GM12878 (cell line): ENCODE results near the gene GASK1B. TPM values are rescaled to one million over a fixed set of nuclear protein-coding genes. Genes with fewer than 3 reads are reported as not detected.

ENCODE experiments used
- ATAC-seq: fragments of 200-7000 bp; cut with Tn5 transposase; 3 replicates; pipeline ENCODE4 v1.9.1; 2020; ENCODE audit warnings: mild to moderate bottlenecking, moderate library complexity
- BruUV-seq: library from RNA; stranded (reverse); fragments of 400-500 nt; replicated peaks from 2 replicates; lab custom pipeline; 2021; lab: Mats Ljungman, UMichigan
- CTCF ChIA-PET: fragments of 300-600 bp; sonication (Branson Sonifier 250); formaldehyde crosslinking; extraction: SDS; loops from one replicate; lab custom pipeline; 2021; ENCODE audit warnings: inconsistent platforms; lab: Yijun Ruan, JAX
- POLR2A ChIA-PET: fragments of 350-600 bp; formaldehyde crosslinking; extraction: SDS; loops from one replicate; lab custom pipeline; 2021; ENCODE audit warnings: inconsistent platforms; lab: Charles Lee
- RAD21 ChIA-PET: fragments of 300-600 bp; sonication (Branson Sonifier 250); formaldehyde crosslinking; loops from one replicate; lab custom pipeline; 2023; ENCODE audit warnings: antibody characterized with exemption; ENCODE audit not compliant: unreplicated experiment; lab: Charles Lee
- SMC1A ChIA-PET: fragments of 300-600 bp; sonication (Branson Sonifier 250); formaldehyde crosslinking; loops from one replicate; lab custom pipeline; 2023; ENCODE audit not compliant: unreplicated experiment, uncharacterized antibody; lab: Charles Lee
- DNase-seq: peaks from one replicate; pipeline ENCODE4 v3.0.0-alpha.2; 2011; ENCODE audit warnings: low read depth, low spot score
- FAIRE-seq: peaks from 3 replicates; lab custom pipeline; 2011; peaks lifted over from hg19 to GRCh38; lab: Jason Lieb, UNC
- H2AFZ ChIP-seq: 2 replicates; pipeline ENCODE4 v1.6.0; 2011; ENCODE audit warnings: low read depth, low read length, control low read depth; ENCODE audit not compliant: control insufficient read depth
- H3K27ac ChIP-seq: 2 replicates; pipeline ENCODE4 v1.5.1; 2011; ENCODE audit warnings: control low read depth; ENCODE audit not compliant: control insufficient read depth, insufficient read depth
- H3K27me3 ChIP-seq, 2 experiments: replicated peaks in 1 of 2; 2 replicates each; pipeline versions ENCODE4 v1.6.0 to v1.6.1; 2011; ENCODE audit warnings: low read length in 1 of 2; ENCODE audit not compliant: control insufficient read depth in 2 of 2, insufficient read depth in 2 of 2
- H3K36me3 ChIP-seq, 2 experiments: 2 replicates each; pipeline ENCODE4 v1.5.1; 2011; ENCODE audit warnings: low read length in 1 of 2; ENCODE audit not compliant: control insufficient read depth in 2 of 2, insufficient read depth in 2 of 2
- H3K4me1 ChIP-seq: 2 replicates; pipeline ENCODE4 v1.6.1; 2011; ENCODE audit warnings: mild to moderate bottlenecking, low read length, moderate library complexity, mixed read lengths; ENCODE audit not compliant: control insufficient read depth, insufficient read depth
- H3K4me2 ChIP-seq: 2 replicates; pipeline ENCODE4 v1.6.0; 2011; ENCODE audit warnings: control low read depth; ENCODE audit not compliant: control insufficient read depth, insufficient read depth
- H3K4me3 ChIP-seq: fragments of 200-600 bp; sonication (generic); 2 replicates; pipeline ENCODE4 v1.5.1; 2016
- H3K79me2 ChIP-seq: 2 replicates; pipeline ENCODE4 v1.6.0; 2011; ENCODE audit warnings: low read length; ENCODE audit not compliant: control insufficient read depth, insufficient read depth
- H3K9ac ChIP-seq: 2 replicates; pipeline ENCODE4 v1.8.0; 2011; ENCODE audit warnings: low read length, control low read depth, mixed read lengths; ENCODE audit not compliant: control insufficient read depth, insufficient read depth
- H3K9me3 ChIP-seq: replicated peaks from 3 replicates; pipeline ENCODE4 v1.5.1; 2011; ENCODE audit warnings: mild to moderate bottlenecking, low read length; ENCODE audit not compliant: control insufficient read depth, insufficient read depth
- H4K20me1 ChIP-seq: 2 replicates; pipeline ENCODE4 v1.6.0; 2011; ENCODE audit not compliant: control insufficient read depth, insufficient read depth
- BRCA1 ChIP-seq: IDR thresholded peaks from 2 replicates; pipeline ENCODE4 v1.6.1; 2011; ENCODE audit warnings: low read depth, low read length, improper control_type of control experiment
- CTCF ChIP-seq, 3 experiments: IDR thresholded peaks in 2 of 3; conservative IDR thresholded peaks in 1 of 3; 2 replicates each; pipeline ENCODE4 v1.5.1; 2011; ENCODE audit warnings: low read depth in 3 of 3, low read length in 3 of 3, mild to moderate bottlenecking in 3 of 3, control low read depth in 2 of 3, moderate library complexity in 2 of 3, inconsistent platforms in 1 of 3, mixed read lengths in 1 of 3; ENCODE audit not compliant: control insufficient read depth in 2 of 3, insufficient read depth in 1 of 3; ENCODE audit errors: extremely low read depth in 1 of 3
- E2F4 ChIP-seq: IDR thresholded peaks from 2 replicates; pipeline ENCODE4 v1.6.1; 2012; ENCODE audit warnings: low read depth, low read length, improper control_type of control experiment
- HDAC6 ChIP-seq: fragments of 200-600 bp; sonication (generic); IDR thresholded peaks from one replicate; pipeline ENCODE4 v1.8.0; 2017; ENCODE audit warnings: antibody characterized with exemption; ENCODE audit not compliant: unreplicated experiment
- NRF1 ChIP-seq: conservative IDR thresholded peaks from 2 replicates; pipeline ENCODE4 v1.6.1; 2011; ENCODE audit warnings: mild to moderate bottlenecking, low read depth, low read length, improper control_type of control experiment
- POLR2AphosphoS5 ChIP-seq: IDR thresholded peaks from 2 replicates; pipeline ENCODE4 v1.6.1; 2011; ENCODE audit warnings: mild to moderate bottlenecking, low read length, inconsistent platforms
- POU2F2 ChIP-seq: IDR thresholded peaks from 3 replicates; pipeline ENCODE4 v1.6.1; 2011; ENCODE audit warnings: low read depth, mild to moderate bottlenecking, low read length, borderline replicate concordance
- RCOR1 ChIP-seq: conservative IDR thresholded peaks from 2 replicates; pipeline ENCODE4 v1.6.1; 2012; ENCODE audit warnings: low read depth, low read length, improper control_type of control experiment
- REST ChIP-seq: IDR thresholded peaks from 2 replicates; pipeline ENCODE4 v1.6.1; 2012; ENCODE audit warnings: mild to moderate bottlenecking, low read depth, low read length
- YBX1 ChIP-seq: fragments of 450-650 bp; IDR thresholded peaks from 2 replicates; pipeline ENCODE4 v1.6.1; 2016; ENCODE audit warnings: antibody characterized with exemption
- YY1 ChIP-seq: IDR thresholded peaks from 2 replicates; pipeline ENCODE4 v1.6.1; 2011; ENCODE audit warnings: low read depth, mild to moderate bottlenecking, low read length
- ZBED1 ChIP-seq: IDR thresholded peaks from 2 replicates; pipeline ENCODE4 v1.6.1; 2016; ENCODE audit warnings: borderline replicate concordance
- WGBS: methylation state at CpG from one replicate; pipeline ENCODE4 v1.1.6; 2016; ENCODE audit warnings: low lambda C conversion rate; ENCODE audit not compliant: insufficient replicate concordance, insufficient coverage; ENCODE audit errors: missing lambda C conversion rate; 5-methylcytosine and 5-hydroxymethylcytosine counted together
- in situ Hi-C: fragments of 300-500 bp; cut with MboI; formaldehyde crosslinking; loops from 9 replicates; pipeline ENCODE4 v1.14.3; 2018; ENCODE audit warnings: mixed read lengths
- intact Hi-C: fragments of 100-400 bp; cut with micrococcal nuclease; formaldehyde crosslinking; loops from one replicate; pipeline ENCODE4 v1.14.2; 2022; ENCODE audit not compliant: unreplicated experiment
- polyA plus RNA-seq, 11 experiments: library from polyadenylated mRNA; depleted of rRNA in 4 of 11; unstranded in 6 of 11; stranded (reverse) in 5 of 11; fragments of >200 nt; fragmentation: Nextera tagmentation in 4 of 11; fragmentation: Illumina TruSeq in 1 of 11; extraction: Ambion mirVana in 4 of 11; extraction: Trizol in 1 of 11; gene quantifications; 1 replicate in 1 of 11; 2 replicates in 10 of 11; pipeline versions ENCODE4 v1.2.1 to v1.2.3, GENCODE V29; 2011 to 2016; ENCODE audit warnings: inconsistent platforms in 2 of 11, missing spikeins in 2 of 11, low read depth in 1 of 11
- total RNA-seq, 4 experiments: library from RNA; depleted of rRNA in 3 of 4; stranded (reverse); fragments of >200 nt in 3 of 4; fragmentation: Illumina TruSeq in 1 of 4; extraction: Trizol in 1 of 4; gene quantifications; 2 replicates each; pipeline versions ENCODE4 v1.2.1 to v1.2.3, GENCODE V29; 2013 to 2021
- TF ChIP-seq, protein P1 (sequence below): IDR thresholded peaks from 2 replicates; pipeline ENCODE4 v1.6.1; 2012; ENCODE audit warnings: improper control_type of control experiment, low read depth, low read length; ENCODE audit not compliant: insufficient replicate concordance

The GASK1B gene
- total and polyA plus RNA-seq, 10 of the 15 experiments (the other 5 are each of a cell fraction or from before 2014, with no cell fraction given): under 0.01 to 0.21 (median 0.07) TPM; not detected in 1

DNA sequence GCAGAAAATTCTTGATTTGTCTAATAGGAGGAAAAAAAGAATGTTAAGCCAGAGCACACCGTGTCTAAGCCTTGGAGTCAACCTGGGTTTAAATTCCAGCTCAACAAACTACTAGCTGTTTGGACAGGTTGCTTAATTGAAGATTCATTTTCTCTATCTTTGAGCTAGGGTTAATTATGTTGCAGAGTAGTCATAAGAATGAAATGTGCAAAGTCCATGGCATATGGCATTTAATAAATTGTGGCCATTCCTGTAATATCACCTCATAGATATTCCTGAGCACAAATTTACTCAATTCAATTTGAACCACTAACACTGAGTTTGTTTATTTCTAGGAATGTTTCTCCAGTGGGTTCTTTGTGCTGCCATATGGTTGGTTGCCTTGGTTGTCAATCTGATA is 42.0 kb upstream of the GASK1B start:
- Histone ChIP-seq H3K4me1 (peaks cover 3% of the 10 kb centered on the region), H3K36me3 (no peaks in the 10 kb centered on the region), H3K27ac (no peak overlapping the region), H4K20me1 (no peaks in the 10 kb centered on the region), H3K9ac (no peak overlapping the region), H3K27me3 (0 out of 4 replicates have a peak, but pooled peaks cover 0 to 2% of the 10 kb centered on the region in 2 experiments), H3K79me2 (no peaks in the 10 kb centered on the region), H3K4me2 (no peak overlapping the region), H3K4me3 (no peak overlapping the region), H3K9me3 (no peaks in the 10 kb centered on the region), H2AFZ (no peak overlapping the region)
- BruUV-seq: no TSS peak
- ChIA-PET POLR2A (no interaction called here), CTCF (interaction anchor here (1.5 kb wide), 1 partner anchor 10 kb away, joined by 3 read pairs; no protein-coding TSS in a partner anchor), RAD21 (no interaction called here), SMC1A (no interaction called here)
- ATAC-seq (no peak), DNase-seq (no peak), FAIRE-seq (no peak)
- in situ Hi-C loops: no loop called here
- WGBS: 0% methylated on average over 1 of the region's 1 CpG
- intact Hi-C loops: no loop called here
- TF ChIP-seq HDAC6 (no peak), BRCA1 (no peak), POLR2AphosphoS5 (no peak), ZBED1 (no peak), YY1 (no peak), CTCF (IDR thresholded peaks at IDR 0.05 in 2 of 3, conservative IDR thresholded peaks at IDR 0.05 in 1 of 3; ENCODE audit: control insufficient read depth in 2 of 3, extremely low read depth in 1 of 3, insufficient read depth in 1 of 3, low read depth in 3 of 3, low read length in 3 of 3) (no peak), RCOR1 (no peak), REST (no peak), POU2F2 (no peak), YBX1 (no peak), NRF1 (no peak), E2F4 (no peak)
- TF ChIP-seq, protein P1, sequence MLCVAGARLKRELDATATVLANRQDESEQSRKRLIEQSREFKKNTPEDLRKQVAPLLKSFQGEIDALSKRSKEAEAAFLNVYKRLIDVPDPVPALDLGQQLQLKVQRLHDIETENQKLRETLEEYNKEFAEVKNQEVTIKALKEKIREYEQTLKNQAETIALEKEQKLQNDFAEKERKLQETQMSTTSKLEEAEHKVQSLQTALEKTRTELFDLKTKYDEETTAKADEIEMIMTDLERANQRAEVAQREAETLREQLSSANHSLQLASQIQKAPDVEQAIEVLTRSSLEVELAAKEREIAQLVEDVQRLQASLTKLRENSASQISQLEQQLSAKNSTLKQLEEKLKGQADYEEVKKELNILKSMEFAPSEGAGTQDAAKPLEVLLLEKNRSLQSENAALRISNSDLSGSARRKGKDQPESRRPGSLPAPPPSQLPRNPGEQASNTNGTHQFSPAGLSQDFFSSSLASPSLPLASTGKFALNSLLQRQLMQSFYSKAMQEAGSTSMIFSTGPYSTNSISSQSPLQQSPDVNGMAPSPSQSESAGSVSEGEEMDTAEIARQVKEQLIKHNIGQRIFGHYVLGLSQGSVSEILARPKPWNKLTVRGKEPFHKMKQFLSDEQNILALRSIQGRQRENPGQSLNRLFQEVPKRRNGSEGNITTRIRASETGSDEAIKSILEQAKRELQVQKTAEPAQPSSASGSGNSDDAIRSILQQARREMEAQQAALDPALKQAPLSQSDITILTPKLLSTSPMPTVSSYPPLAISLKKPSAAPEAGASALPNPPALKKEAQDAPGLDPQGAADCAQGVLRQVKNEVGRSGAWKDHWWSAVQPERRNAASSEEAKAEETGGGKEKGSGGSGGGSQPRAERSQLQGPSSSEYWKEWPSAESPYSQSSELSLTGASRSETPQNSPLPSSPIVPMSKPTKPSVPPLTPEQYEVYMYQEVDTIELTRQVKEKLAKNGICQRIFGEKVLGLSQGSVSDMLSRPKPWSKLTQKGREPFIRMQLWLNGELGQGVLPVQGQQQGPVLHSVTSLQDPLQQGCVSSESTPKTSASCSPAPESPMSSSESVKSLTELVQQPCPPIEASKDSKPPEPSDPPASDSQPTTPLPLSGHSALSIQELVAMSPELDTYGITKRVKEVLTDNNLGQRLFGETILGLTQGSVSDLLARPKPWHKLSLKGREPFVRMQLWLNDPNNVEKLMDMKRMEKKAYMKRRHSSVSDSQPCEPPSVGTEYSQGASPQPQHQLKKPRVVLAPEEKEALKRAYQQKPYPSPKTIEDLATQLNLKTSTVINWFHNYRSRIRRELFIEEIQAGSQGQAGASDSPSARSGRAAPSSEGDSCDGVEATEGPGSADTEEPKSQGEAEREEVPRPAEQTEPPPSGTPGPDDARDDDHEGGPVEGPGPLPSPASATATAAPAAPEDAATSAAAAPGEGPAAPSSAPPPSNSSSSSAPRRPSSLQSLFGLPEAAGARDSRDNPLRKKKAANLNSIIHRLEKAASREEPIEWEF: no peak
